ENCODE results near the gene ATP6V1A.
A peak's percentile ranks its signal among the peaks of the same experiment; 100 is the strongest.

Gene ATP6V1A

GRCh38 chr3:113747283-113748046 is 630 bp downstream of the ATP6V1A start:
- DNase-seq, result peak in 1 of 2 experiments; percentile 80

GRCh38 chr3:113751141-113751540 is 4.3 kb downstream of the ATP6V1A start:
- DNase-seq, result no peak

- no peak for DNase-seq
Observed at GRCh38 chr3:113753376-113753985, 6.6 kb downstream of the ATP6V1A start.

- no peak for DNase-seq
Observed at GRCh38 chr3:113754494-113755159, 7.8 kb downstream of the ATP6V1A start.

- DNase-seq, result no peak
Observed at GRCh38 chr3:113758389-113759024, 11.7 kb downstream of the ATP6V1A start.

GRCh38 chr3:113764698-113765097 is 17.9 kb downstream of the ATP6V1A start:
- DNase-seq, result no peak

- DNase-seq, result no peak
Observed at GRCh38 chr3:113769551-113769950, 22.7 kb downstream of the ATP6V1A start.

GRCh38 chr3:113771993-113772392 is 25.2 kb downstream of the ATP6V1A start:
- DNase-seq, result no peak

- no peak for DNase-seq
Observed at GRCh38 chr3:113773381-113773780, 26.5 kb downstream of the ATP6V1A start.

- no peak for DNase-seq
Observed at GRCh38 chr3:113775516-113775915, 28.7 kb downstream of the ATP6V1A start.

GRCh38 chr3:113776564-113776963 is 29.7 kb downstream of the ATP6V1A start:
- no peak for DNase-seq

GRCh38 chr3:113783463-113783862 is 36.6 kb downstream of the ATP6V1A start:
- no peak for DNase-seq

- DNase-seq, result no peak
Observed at GRCh38 chr3:113783980-113784379, 37.1 kb downstream of the ATP6V1A start.

GRCh38 chr3:113791381-113791780 is 44.5 kb downstream of the ATP6V1A start:
- no peak for DNase-seq

- DNase-seq, result no peak
Observed at GRCh38 chr3:113794526-113794925, 47.7 kb downstream of the ATP6V1A start.

- no peak for DNase-seq
Observed at GRCh38 chr3:113795693-113796092, 48.9 kb downstream of the ATP6V1A start.

- no peak for DNase-seq
Observed at GRCh38 chr3:113802795-113803455, 56.1 kb downstream of the ATP6V1A start.

- DNase-seq, result no peak
Observed at GRCh38 chr3:113804661-113805060, 57.8 kb downstream of the ATP6V1A start.

GRCh38 chr3:113805249-113805648 is 58.4 kb downstream of the ATP6V1A start:
- no peak for DNase-seq

GRCh38 chr3:113812854-113813253 is 66.0 kb downstream of the ATP6V1A start:
- DNase-seq, result no peak

- DNase-seq, result no peak
Observed at GRCh38 chr3:113819866-113820265, 73.0 kb downstream of the ATP6V1A start.

- peak; percentile 2 to 17 for DNase-seq
Observed at GRCh38 chr3:113825090-113825489, 78.3 kb downstream of the ATP6V1A start.

GRCh38 chr3:113828600-113828999 is 81.8 kb downstream of the ATP6V1A start:
- no peak for DNase-seq

Data from NCI-H524 (cell line).